SK-N-SH (cell line): Measurements from ENCODE around the gene TAGLN2. TPM values are rescaled to one million over a fixed set of nuclear protein-coding genes. Genes with fewer than 3 reads are reported as not detected.

Source experiments
- CTCF ChIA-PET: fragments of 300-600, 350-600 bp; formaldehyde crosslinking; extraction: SDS; loops from one replicate; lab custom pipeline; 2021; lab: Yijun Ruan, JAX
- POLR2A ChIA-PET: fragments of 350-600 bp; sonication (Branson Sonifier 250); formaldehyde crosslinking; extraction: SDS; loops from one replicate; lab custom pipeline; 2020; ENCODE audit warnings: antibody characterized with exemption, inconsistent platforms; lab: Yijun Ruan, JAX
- DNase-seq: peaks from one replicate; pipeline ENCODE4 v3.0.0; 2012
- H2AFZ ChIP-seq: fragments of 200-600 bp; sonication (generic); 2 replicates; pipeline ENCODE4 v1.8.1; 2016; ENCODE audit warnings: antibody characterized with exemption, mild to moderate bottlenecking, low read depth
- H3F3A ChIP-seq: fragments of 200-600 bp; sonication (generic); replicated peaks from 2 replicates; pipeline ENCODE3; 2016; ENCODE audit warnings: antibody characterized with exemption, mild to moderate bottlenecking; ENCODE audit not compliant: insufficient read depth
- H3K27ac ChIP-seq, 2 experiments: fragments of 200-500 bp in 1 of 2; fragments of 200-600 bp in 1 of 2; sonication (Bioruptor generic) in 1 of 2; sonication (generic), shearing (Covaris generic) in 1 of 2; 2 replicates each; pipeline versions ENCODE4 v1.5.1 to v1.6.1; 2014 to 2016; ENCODE audit warnings: low read depth in 2 of 2, inconsistent platforms in 1 of 2, low read length in 1 of 2, mild to moderate bottlenecking in 1 of 2, mixed read lengths in 1 of 2
- H3K27me3 ChIP-seq: fragments of 200-600 bp; sonication (generic), shearing (Covaris generic); 2 replicates; pipeline ENCODE4 v1.6.1; 2016; ENCODE audit warnings: mixed run types; ENCODE audit not compliant: insufficient read depth
- H3K36me3 ChIP-seq, 2 experiments: fragments of 200-500 bp in 1 of 2; fragments of 200-600 bp in 1 of 2; sonication (Bioruptor generic) in 1 of 2; sonication (generic) in 1 of 2; replicated peaks in 1 of 2; 2 replicates each; pipeline versions ENCODE3 to v1.5.1; 2014 to 2016; ENCODE audit warnings: low read length in 1 of 2, mild to moderate bottlenecking in 1 of 2; ENCODE audit not compliant: insufficient read depth in 2 of 2, control insufficient read depth in 1 of 2
- H3K4me1 ChIP-seq, 2 experiments: fragments of 200-500 bp in 1 of 2; fragments of 200-600 bp in 1 of 2; sonication (Bioruptor generic) in 1 of 2; sonication (generic), shearing (Covaris generic) in 1 of 2; 2 replicates each; pipeline versions ENCODE4 v1.5.1 to v1.6.1; 2014 to 2016; ENCODE audit warnings: low read depth in 1 of 2, low read length in 1 of 2, mixed run types in 1 of 2; ENCODE audit not compliant: insufficient read depth in 2 of 2, control insufficient read depth in 1 of 2
- H3K4me2 ChIP-seq: fragments of 200-600 bp; sonication (generic), shearing (Covaris generic); 2 replicates; pipeline ENCODE4 v1.6.1; 2017; ENCODE audit warnings: mixed run types
- H3K4me3 ChIP-seq, 2 experiments: fragments of 200-500 bp in 1 of 2; fragments of 200-600 bp in 1 of 2; sonication (Bioruptor generic) in 1 of 2; sonication (generic), shearing (Covaris generic) in 1 of 2; 2 replicates each; pipeline versions ENCODE4 v1.5.1 to v1.8.1; 2014 to 2016; ENCODE audit warnings: low read depth in 2 of 2, inconsistent platforms in 1 of 2, low read length in 1 of 2, mild to moderate bottlenecking in 1 of 2, mixed read lengths in 1 of 2, moderate library complexity in 1 of 2
- H3K79me2 ChIP-seq: fragments of 200-600 bp; sonication (generic); 2 replicates; pipeline ENCODE4 v1.8.1; 2017; ENCODE audit warnings: mild to moderate bottlenecking; ENCODE audit not compliant: insufficient read depth
- H3K9ac ChIP-seq: fragments of 200-600 bp; sonication (generic); 2 replicates; pipeline ENCODE4 v1.6.1; 2017; ENCODE audit warnings: mixed run types
- H3K9me2 ChIP-seq: fragments of 200-600 bp; sonication (generic); 2 replicates; pipeline ENCODE4 v1.6.1; 2017; ENCODE audit warnings: mixed run types
- H3K9me3 ChIP-seq: fragments of 200-600 bp; sonication (generic); 2 replicates; pipeline ENCODE4 v1.6.1; 2017; ENCODE audit warnings: mixed run types, mild to moderate bottlenecking, moderate library complexity
- H4K20me1 ChIP-seq: fragments of 200-600 bp; sonication (generic); 2 replicates; pipeline ENCODE4 v1.6.1; 2017; ENCODE audit warnings: mild to moderate bottlenecking, mixed run types; ENCODE audit not compliant: insufficient read depth
- CHD2 ChIP-seq: fragments of 150-350 bp; IDR thresholded peaks from 2 replicates; pipeline ENCODE4 v1.6.1; 2018; ENCODE audit warnings: low read length; ENCODE audit not compliant: partially characterized antibody
- EP300 ChIP-seq, 2 experiments: IDR thresholded peaks; 2 replicates each; pipeline versions ENCODE4 v1.4.0 to v1.6.1; 2012; ENCODE audit warnings: borderline replicate concordance in 1 of 2, low read depth in 1 of 2, low read length in 1 of 2
- NRF1 ChIP-seq: IDR thresholded peaks from 2 replicates; pipeline ENCODE4 v1.6.1; 2012; ENCODE audit warnings: low read depth, mild to moderate bottlenecking, low read length
- POLR2AphosphoS5 ChIP-seq: IDR thresholded peaks from 2 replicates; pipeline ENCODE4 v1.6.1; 2012; ENCODE audit warnings: low read depth, low read length
- RFX5 ChIP-seq: IDR thresholded peaks from 2 replicates; pipeline ENCODE4 v1.6.1; 2012; ENCODE audit warnings: mild to moderate bottlenecking, improper control_type of control experiment, low read length
- TAF1 ChIP-seq: IDR thresholded peaks from 2 replicates; pipeline ENCODE4 v1.6.1; 2012; ENCODE audit warnings: low read depth, mild to moderate bottlenecking, low read length, moderate library complexity, borderline replicate concordance
- TCF12 ChIP-seq: IDR thresholded peaks from 2 replicates; pipeline ENCODE4 v1.4.0; 2012
- TEAD4 ChIP-seq: IDR thresholded peaks from 2 replicates; pipeline ENCODE4 v1.4.0; 2012; ENCODE audit warnings: mild to moderate bottlenecking, borderline replicate concordance; ENCODE audit not compliant: insufficient read depth
- WGBS: methylation state at CpG from one replicate; pipeline ENCODE4 v1.1.6; 2017; ENCODE audit warnings: low lambda C conversion rate; 5-methylcytosine and 5-hydroxymethylcytosine counted together
- polyA plus RNA-seq, 3 experiments: library from polyadenylated mRNA; depleted of rRNA; stranded (reverse); fragments of >200 nt; gene quantifications; 2 replicates each; pipeline ENCODE4 v1.2.3, GENCODE V29; 2012
- TF ChIP-seq, protein P1 (sequence below): IDR thresholded peaks from 2 replicates; pipeline ENCODE4 v1.4.0; 2012; ENCODE audit warnings: low read depth
- TF ChIP-seq, protein P2 (sequence below): IDR thresholded peaks from 2 replicates; pipeline ENCODE4 v1.4.0; 2012; ENCODE audit warnings: low read depth, borderline replicate concordance

Gene TAGLN2
- polyA plus RNA-seq, 1 of the 3 experiments (the other 2 are of a cell fraction): 646 TPM

DNA sequence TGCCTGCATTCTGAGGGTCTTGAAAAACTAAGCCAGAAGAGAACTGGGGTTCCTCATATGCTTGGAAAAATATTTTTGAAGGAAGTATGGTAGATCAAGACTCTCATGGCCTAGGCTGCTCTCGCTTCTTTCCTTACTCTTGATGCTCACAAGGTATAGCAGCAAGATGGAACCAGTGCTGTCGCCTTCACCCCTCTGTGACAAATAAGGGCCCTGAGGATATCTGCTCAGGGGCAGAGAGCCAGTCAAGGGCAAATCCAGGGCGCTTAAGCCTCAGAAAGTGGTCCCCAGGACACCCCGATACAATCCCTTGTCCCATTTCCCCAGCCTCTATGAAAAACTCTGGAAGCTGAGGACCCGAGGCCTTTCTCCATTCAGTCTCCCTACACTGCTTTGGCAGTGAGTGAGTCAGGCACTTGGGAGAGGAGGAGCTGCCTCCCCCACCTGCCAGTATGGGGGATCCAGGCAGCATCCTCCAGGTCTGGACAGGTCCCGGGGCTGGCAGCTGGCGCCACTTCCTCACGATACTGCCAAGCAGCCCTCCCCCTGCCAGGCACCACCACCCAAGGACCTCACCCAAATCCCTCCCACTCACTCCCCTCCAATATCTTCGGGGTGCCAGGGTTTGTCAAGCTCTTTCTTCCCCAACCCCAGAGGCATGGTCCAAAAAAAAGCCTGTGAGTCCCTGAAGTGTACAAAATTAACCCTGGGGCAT lies 18.8 kb upstream of the TAGLN2 start:
- TF ChIP-seq POLR2AphosphoS5: no peak
- TF ChIP-seq TCF12: no peak
- TF ChIP-seq CHD2: no peak
- no peak for TF ChIP-seq NRF1
- TF ChIP-seq EP300 (IDR thresholded peaks at IDR 0.05; ENCODE audit: borderline replicate concordance in 1 of 2, low read depth in 1 of 2, low read length in 1 of 2): no peak
- no peak for TF ChIP-seq TAF1
- TF ChIP-seq, protein P1, sequence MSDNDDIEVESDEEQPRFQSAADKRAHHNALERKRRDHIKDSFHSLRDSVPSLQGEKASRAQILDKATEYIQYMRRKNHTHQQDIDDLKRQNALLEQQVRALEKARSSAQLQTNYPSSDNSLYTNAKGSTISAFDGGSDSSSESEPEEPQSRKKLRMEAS: no peak
- TF ChIP-seq, protein P2, sequence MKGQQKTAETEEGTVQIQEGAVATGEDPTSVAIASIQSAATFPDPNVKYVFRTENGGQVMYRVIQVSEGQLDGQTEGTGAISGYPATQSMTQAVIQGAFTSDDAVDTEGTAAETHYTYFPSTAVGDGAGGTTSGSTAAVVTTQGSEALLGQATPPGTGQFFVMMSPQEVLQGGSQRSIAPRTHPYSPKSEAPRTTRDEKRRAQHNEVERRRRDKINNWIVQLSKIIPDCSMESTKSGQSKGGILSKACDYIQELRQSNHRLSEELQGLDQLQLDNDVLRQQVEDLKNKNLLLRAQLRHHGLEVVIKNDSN: no peak
- H2AFZ ChIP-seq: no peak overlapping the region
- no peaks in the 10 kb centered on the region; the same call in 1 of the 2 replicates for H3K27me3 ChIP-seq
- H3K27ac ChIP-seq: no peak overlapping the region
- H3K4me2 ChIP-seq: peak overlapping the region; percentile 92; the same call in 1 of the 2 replicates
- H3K36me3 ChIP-seq: no peaks in the 10 kb centered on the region
- no peaks in the 10 kb centered on the region for H3K79me2 ChIP-seq
- no peaks in the 10 kb centered on the region for H3K9me3 ChIP-seq
- ChIA-PET CTCF (interaction anchor here (0.6 to 6.3 kb wide), 9 partner anchors 8 to 145 kb away, joined by 3 to 101 read pairs (median 4); partner anchors contain the start of gene TAGLN2), POLR2A (no interaction called here)
- peaks cover 0 to 36% of the 10 kb centered on the region in 2 experiments; a peak in 1 of 4 replicates for H3K4me1 ChIP-seq
- WGBS: 84% methylated on average over 8 of the region's 9 CpGs
- H3K4me3 ChIP-seq: no peak overlapping the region; a peak in 1 of 4 replicates
- H3K9me2 ChIP-seq: no peaks in the 10 kb centered on the region
- no peaks in the 10 kb centered on the region for H3F3A ChIP-seq
- DNase-seq: no peak
- no peaks in the 10 kb centered on the region for H4K20me1 ChIP-seq
- no peak overlapping the region for H3K9ac ChIP-seq

DNA sequence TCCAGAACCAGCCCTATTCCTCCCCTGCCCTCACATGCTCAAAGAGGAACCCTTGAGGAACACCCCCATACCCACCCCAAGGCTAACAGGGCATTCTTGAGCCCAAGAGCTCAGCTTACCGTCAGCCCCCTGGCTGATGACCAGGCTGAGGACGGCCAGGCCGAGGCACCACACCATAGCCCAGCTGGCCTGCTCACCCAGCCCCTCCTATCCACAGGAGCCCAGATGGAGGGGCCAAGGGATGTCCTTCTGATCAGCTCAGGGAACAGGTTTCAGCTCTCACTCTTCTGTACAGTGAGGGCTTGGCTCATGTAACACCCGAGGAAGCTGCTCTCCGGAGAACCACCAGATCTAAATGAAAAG lies 18.0 kb upstream of the TAGLN2 start:
- TF ChIP-seq TEAD4 (no peak), RFX5 (no peak)
- Histone ChIP-seq H3K4me1 (peaks cover 0 to 36% of the 10 kb centered on the region in 2 experiments; a peak in 1 of 4 replicates), H3K27ac (no peak overlapping the region), H3K27me3 (no peaks in the 10 kb centered on the region), H3K36me3 (no peaks in the 10 kb centered on the region), H3K79me2 (no peaks in the 10 kb centered on the region), H3K9me3 (no peaks in the 10 kb centered on the region), H4K20me1 (no peaks in the 10 kb centered on the region), H3F3A (no peaks in the 10 kb centered on the region), H2AFZ (no peak overlapping the region), H3K4me2 (no peak overlapping the region), H3K9me2 (no peaks in the 10 kb centered on the region), H3K4me3 (no peak overlapping the region), H3K9ac (no peak overlapping the region)
- 92% methylated on average over 3 of the region's 5 CpGs for WGBS
- no peak for DNase-seq
- POLR2A ChIA-PET: interaction anchor here (0.9 kb wide), 1 partner anchor 9 kb away, joined by 3 read pairs; no protein-coding TSS in a partner anchor
- CTCF ChIA-PET: interaction anchor here (0.7 to 6.3 kb wide), 3 partner anchors 10 to 164 kb away, joined by 3 to 101 read pairs (median 4); no protein-coding TSS in a partner anchor
